Stimulated activated CD8-positive, alpha-beta memory T cell treated with anti-CD3 and anti-CD28 coated beads, Interleukin-4, amount 100 ng/mL, for 1 hour (primary cell): ENCODE measurements around the gene CADPS.
"Not testable (repeated sequence)": the region's sequence is repeated elsewhere in the genome, so short reads cannot be mapped to it uniquely, and the experiment has no call there.

Experiments used
- DNase-seq, 2 donors: peaks; one replicate each; pipeline ENCODE4 v3.0.0-alpha.2; 2020; ENCODE audit warnings: low read depth in 2 of 2, low spot score in 1 of 2

Gene CADPS

DNA sequence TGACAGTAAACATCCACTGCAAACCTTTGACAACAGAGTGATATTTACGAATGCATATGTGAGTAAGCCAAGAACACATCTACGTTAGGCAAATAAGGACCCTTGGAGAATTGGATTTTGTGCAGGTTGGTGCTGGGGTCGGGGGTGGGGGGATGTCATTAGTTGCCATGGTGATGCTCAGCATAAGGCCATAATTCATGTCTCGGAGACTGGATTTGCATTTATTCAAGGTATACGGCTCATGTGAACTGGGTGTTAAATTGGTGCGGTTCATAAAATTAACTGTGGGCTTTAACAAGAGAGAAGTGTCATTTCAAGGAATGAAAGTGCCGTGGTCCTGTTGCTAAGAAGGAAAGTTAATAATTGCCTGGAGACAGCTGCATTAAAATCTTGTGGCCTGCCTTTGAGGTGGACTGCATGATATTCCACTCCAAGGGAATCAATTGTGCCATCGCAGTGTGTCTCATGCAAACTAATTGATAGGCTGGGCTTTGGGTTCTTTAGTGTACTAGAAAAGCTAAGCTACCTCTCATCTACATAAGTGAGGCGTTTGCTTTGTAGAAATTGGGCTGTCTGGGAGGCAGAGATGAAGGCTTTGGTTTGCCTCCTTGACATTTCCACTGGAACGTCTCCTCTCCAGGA is 273.0 kb downstream of the CADPS start:
- no peak for DNase-seq

GRCh38 chr3:62601238-62602070 is 273.8 kb downstream of the CADPS start:
- DNase-seq, result no peak

- no peak for DNase-seq
Observed at GRCh38 chr3:62600033-62600432, 275.2 kb downstream of the CADPS start.

DNA sequence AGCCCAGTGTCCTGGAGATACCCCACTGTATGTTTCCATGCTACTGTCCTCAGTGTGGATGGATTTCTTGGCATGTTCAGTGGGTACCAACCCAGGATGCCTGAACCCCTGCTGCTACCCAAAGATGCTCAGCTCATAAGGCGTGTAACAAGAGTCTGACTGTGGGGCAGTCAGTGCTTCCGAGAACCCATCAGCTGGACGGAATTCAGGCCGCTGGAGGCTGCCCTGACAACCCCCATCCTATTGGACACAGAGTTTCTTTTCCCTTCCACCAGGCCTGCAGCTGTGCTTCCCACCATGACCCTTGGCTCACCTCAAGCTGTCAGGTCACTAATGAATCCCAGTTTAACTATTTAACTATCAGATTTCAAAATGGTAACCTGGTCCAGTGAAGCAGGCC is 277.7 kb downstream of the CADPS start:
- DNase-seq, result no peak

DNA sequence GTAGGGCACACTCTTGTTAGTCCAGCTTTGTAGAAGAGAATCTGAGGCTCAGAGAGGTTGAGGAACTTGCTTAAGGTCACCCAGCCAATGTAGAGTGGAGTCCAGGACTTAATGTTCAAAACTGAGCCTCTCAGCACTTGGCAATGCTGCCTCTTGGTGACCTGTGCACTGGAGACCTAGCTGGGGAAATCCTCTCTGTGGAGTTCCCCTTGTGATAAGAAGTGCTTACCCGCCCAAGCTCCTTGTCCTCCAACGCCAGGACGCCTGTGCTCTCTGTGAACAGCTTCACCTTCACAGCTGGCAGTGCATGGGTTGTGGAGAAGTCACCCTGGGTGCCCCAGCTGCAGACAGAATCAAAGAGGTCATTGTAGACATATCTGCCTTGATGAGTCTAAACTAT is 282.8 kb downstream of the CADPS start:
- DNase-seq, result no peak

DNA sequence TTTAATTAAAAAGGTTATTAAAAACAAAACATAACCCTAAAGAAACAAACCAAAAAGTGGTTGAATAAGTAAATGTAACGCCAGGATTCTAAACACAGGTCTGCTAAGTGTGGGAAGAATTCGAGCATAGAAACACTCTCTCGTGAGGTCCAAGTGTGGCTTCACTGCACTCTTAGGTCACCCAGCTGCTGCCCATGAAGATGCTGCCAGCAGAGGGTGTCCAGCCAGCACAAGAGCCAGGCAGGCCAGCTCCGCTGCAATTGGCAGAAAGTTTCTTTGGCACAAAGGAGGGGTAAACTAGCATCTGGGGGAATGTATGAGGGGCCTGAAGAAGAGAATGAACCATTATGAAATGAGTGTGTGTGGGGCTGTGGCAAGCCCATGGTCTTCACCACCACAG is 286.1 kb downstream of the CADPS start:
- no peak for DNase-seq

DNA sequence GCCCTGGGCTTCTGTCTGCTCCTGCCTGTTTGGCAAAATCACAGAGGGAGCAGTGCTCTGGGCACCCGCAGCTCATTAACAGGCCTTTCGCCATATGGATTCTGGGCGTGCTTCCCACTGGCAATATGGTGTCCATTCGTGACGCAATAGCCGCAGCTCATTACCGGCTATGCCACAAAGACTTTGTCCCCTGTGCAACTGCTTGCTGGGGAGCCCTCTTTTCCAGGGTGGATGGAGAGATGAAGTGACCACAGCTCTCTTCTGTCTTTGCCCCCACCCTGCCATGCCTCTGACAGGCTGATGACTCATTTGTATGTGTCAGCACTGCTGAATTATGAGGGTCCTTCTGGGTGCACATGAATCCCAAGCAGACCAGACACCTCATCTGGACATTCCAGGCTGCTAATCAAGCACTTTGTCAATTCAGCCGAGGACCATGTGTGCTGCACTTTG is 287.6 kb downstream of the CADPS start:
- no peak for DNase-seq

DNA sequence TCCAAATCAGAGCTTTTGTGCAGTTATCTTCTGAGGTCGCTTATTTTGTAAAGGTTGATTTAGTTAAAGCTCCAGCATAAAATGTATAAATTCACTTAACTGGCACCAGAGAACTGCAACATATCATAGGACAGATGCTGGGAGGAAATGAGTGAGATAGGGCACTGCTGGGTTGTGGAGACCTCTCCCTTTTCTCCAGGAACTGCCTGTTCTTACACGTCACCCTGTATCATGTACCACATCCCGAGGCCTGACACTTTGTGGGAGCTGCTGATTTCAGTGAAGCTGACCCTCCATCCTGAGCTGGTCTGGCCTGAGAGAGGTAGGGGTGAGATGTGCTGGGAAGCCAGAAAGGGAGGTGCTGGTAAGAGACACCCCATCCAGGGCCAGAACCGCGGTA is 288.0 kb downstream of the CADPS start:
- no peak for DNase-seq

- no peak for DNase-seq
Observed at GRCh38 chr3:62586356-62586755, 288.9 kb downstream of the CADPS start.

DNA sequence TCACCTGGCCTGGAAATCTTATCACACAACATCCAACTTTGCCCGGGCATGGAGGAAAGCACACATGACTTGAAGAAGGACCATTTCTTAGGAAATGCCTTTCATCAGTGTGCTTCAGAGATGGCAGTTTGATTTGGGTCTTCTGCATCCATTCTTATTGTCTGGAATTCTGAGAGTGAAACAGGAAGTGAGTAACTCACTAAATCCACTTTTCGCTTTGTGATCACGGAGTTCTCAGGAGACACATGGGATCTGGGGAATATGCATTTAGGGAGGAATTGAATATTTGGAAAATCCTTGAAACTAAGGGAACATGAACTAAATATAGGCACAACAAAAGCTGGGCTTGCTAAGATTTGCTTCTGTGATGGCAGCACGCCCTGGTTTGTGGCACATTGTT is 289.4 kb downstream of the CADPS start:
- DNase-seq, result no peak

- DNase-seq, result no peak
Observed at GRCh38 chr3:62584636-62585035, 290.6 kb downstream of the CADPS start.

- no peak for DNase-seq
Observed at GRCh38 chr3:62582495-62583172, 292.6 kb downstream of the CADPS start.

DNA sequence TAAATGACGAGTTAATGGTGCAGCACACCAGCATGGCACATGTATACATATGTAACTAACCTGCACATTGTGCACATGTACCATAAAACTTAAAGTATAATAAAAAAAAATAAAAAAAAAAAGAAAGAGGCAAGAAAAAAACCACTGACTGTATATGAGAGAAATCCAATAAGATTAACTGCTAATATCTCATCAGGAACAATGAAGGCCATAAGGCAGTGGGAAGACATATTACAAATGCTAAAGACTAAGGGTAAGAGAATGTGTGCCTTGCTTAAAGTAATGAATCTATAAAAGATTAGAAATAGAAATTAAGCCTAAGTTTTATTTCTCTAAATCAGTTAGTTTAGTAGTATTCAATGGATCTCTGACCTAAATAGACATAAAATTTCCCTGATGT is 294.7 kb downstream of the CADPS start:
- DNase-seq, result not testable (repeated sequence)

- no peak for DNase-seq
Observed at GRCh38 chr3:62577153-62577552, 298.1 kb downstream of the CADPS start.

DNA sequence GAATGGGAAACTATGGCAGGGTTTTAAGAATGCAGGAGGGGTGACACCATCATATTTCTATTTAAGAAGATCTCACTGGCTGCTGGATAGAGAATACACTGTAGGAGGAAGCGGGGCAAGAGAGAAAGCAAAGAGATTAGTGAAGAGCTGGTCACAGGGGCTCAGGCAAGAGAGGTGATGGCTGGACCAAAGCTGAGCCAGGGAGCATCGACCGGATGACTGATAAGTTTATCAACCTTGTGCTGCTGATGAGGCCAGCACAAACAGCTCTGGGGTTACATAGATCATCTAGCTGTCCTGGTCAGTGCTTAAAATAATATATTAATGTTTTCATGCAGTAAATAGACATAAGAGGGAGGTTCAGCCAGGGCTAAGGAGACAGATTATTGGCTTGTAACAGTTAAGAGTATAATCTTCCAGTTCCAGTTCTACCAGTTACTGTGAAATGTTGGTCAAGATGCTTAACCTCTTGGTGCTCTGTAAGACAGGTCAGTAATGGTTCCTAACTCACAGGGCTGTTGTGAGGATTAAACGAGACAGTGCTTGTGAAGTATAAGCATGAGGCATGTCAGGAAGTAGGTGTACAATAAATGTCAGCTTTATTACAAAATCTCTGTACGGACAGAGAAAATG is 300.8 kb downstream of the CADPS start:
- DNase-seq, result no peak

GRCh38 chr3:62571916-62572315 is 303.3 kb downstream of the CADPS start:
- DNase-seq, result no peak

GRCh38 chr3:62570888-62571287 is 304.3 kb downstream of the CADPS start:
- DNase-seq, result no peak

DNA sequence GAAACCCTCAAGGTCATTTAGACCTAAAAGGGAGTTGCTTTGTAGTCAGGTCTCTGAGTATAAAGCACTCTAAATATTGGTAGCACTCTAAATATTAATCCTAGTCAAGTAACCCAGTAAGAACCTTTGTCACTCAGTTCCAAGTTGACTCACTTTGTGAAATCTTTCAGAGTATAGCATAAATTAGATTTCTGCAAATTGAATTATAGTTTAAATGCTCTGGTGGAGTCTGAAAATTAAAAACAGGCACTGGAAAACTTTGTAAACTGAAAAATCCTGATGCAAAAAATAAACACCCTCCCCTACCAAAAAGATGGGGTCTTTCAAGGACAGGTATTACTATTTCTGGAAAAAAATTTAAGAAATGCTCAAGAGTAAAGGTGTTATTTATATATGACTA is 305.6 kb downstream of the CADPS start:
- no peak for DNase-seq

- no peak for DNase-seq
Observed at GRCh38 chr3:62567097-62568021, 307.9 kb downstream of the CADPS start.

DNA sequence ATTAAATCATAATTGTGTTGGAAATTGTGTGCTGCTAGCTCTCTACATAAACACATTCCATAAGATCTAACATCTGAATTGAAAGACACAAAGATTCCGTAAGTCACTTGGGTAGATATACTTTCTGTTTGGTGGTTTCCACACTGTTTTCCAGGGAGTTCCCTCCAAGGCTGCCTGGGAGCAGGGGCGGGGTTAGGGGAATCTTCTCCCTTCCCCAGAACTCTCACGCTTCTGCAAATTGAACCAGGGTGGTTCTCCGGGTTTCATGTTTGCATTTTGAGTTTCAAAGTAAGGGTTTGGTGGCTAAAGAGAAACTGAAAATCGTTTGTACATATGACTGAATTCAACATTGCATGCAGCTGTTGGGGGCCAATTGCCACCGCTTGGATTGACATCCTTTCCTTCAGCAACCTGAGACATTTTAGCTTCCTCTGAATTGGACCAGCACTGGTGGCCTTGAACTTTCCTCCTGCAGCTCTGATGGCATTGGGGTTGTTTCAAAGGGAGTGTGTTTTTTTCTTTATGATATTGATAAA is 309.1 kb downstream of the CADPS start:
- no peak for DNase-seq
